ENCODE results near the gene EXOC6B.

DNA sequence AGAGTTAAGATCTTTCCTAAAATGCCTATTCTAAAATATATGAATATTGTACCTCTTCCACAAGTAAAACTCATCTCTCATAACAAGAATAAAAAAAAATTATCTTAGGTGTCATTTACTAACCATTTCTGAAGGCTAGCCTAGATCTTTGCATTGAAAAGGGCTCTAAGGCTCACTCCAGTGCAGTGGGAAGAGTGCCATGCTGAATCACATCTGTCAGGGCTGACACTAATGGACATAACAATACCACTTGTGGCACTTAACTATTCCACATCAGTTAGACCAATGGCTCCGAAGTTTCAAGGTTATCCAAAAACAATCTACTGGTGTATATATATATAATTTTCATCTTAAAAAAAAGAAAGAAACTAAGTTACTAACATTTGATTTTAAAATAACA is 130.2 kb downstream of the EXOC6B start:
- TF ChIP-seq, protein P1, sequence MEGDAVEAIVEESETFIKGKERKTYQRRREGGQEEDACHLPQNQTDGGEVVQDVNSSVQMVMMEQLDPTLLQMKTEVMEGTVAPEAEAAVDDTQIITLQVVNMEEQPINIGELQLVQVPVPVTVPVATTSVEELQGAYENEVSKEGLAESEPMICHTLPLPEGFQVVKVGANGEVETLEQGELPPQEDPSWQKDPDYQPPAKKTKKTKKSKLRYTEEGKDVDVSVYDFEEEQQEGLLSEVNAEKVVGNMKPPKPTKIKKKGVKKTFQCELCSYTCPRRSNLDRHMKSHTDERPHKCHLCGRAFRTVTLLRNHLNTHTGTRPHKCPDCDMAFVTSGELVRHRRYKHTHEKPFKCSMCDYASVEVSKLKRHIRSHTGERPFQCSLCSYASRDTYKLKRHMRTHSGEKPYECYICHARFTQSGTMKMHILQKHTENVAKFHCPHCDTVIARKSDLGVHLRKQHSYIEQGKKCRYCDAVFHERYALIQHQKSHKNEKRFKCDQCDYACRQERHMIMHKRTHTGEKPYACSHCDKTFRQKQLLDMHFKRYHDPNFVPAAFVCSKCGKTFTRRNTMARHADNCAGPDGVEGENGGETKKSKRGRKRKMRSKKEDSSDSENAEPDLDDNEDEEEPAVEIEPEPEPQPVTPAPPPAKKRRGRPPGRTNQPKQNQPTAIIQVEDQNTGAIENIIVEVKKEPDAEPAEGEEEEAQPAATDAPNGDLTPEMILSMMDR (IDR thresholded peaks at IDR 0.05; ENCODE audit: low read length), result no peak
- TF ChIP-seq EZH2 (optimal IDR thresholded peaks at IDR 0.05; ENCODE audit: low read depth, low read length), result no peak

Measured in MM.1S (cell line).